ENCODE results near the gene BARHL1. TPM values are rescaled to one million over a fixed set of nuclear protein-coding genes. Genes with fewer than 3 reads are reported as not detected.

BARHL1 gene
- total and polyA plus RNA-seq, 8 donors = not detected

GRCh38 chr9:132594412-132594811 lies 12.0 kb downstream of the BARHL1 start:
- no peak for TF ChIP-seq POLR2A (IDR thresholded peaks at IDR 0.05)
- TF ChIP-seq CTCF (IDR thresholded peaks at IDR 0.05) = no peak
- no peak for TF ChIP-seq POLR2AphosphoS5 (IDR thresholded peaks at IDR 0.05)
- 94 to 96% (median 95%) methylated on average over 11 to 13 of the region's 13 CpGs for WGBS, 5 donors
- H3K4me3 ChIP-seq = no peak overlapping the region
- intact Hi-C loops (cut with DNase I; ENCODE audit: low total_unique reads) = no loop called here
- H3K36me3 ChIP-seq = peaks cover 14 to 65% (median 60%) of the 10 kb centered on the region in 4 donors
- H3K27me3 ChIP-seq = peaks cover 17 to 52% (median 26%) of the 10 kb centered on the region in 3 donors
- peaks cover 5 to 16% (median 11%) of the 10 kb centered on the region in 4 donors for H3K4me1 ChIP-seq
- H3K27ac ChIP-seq = no peak overlapping the region
- no peaks in the 10 kb centered on the region for H3K9me3 ChIP-seq
- DNase-seq = no peak

GRCh38 chr9:132595319-132595718 lies 12.9 kb downstream of the BARHL1 start:
- WGBS, 5 donors = 83 to 91% (median 89%) methylated on average over 6 of the region's 6 CpGs
- H3K4me3 ChIP-seq = no peak overlapping the region
- TF ChIP-seq POLR2AphosphoS5 (IDR thresholded peaks at IDR 0.05) = no peak
- TF ChIP-seq POLR2A (IDR thresholded peaks at IDR 0.05) = no peak
- no peak for TF ChIP-seq CTCF (IDR thresholded peaks at IDR 0.05)
- no peak for TF ChIP-seq EP300 (IDR thresholded peaks at IDR 0.05)
- peaks cover 0 to 7% (median 4%) of the 10 kb centered on the region in 4 donors for H3K4me1 ChIP-seq
- peaks cover 8 to 43% (median 17%) of the 10 kb centered on the region in 3 donors for H3K27me3 ChIP-seq
- H3K27ac ChIP-seq = no peak overlapping the region
- H3K36me3 ChIP-seq = peaks cover 14 to 75% (median 69%) of the 10 kb centered on the region in 4 donors
- DNase-seq = no peak
- no peaks in the 10 kb centered on the region for H3K9me3 ChIP-seq
- intact Hi-C loops (cut with DNase I; ENCODE audit: low total_unique reads) = no loop called here

GRCh38 chr9:132596200-132596599 lies 13.8 kb downstream of the BARHL1 start:
- Histone ChIP-seq H3K9me3 (no peaks in the 10 kb centered on the region), H3K27me3 (peaks cover 0 to 34% (median 8%) of the 10 kb centered on the region in 3 donors), H3K4me3 (no peak overlapping the region), H3K36me3 (peaks cover 20 to 83% (median 78%) of the 10 kb centered on the region in 4 donors), H3K27ac (no peak overlapping the region), H3K4me1 (no peaks in the 10 kb centered on the region)
- no peak for DNase-seq
- intact Hi-C loops (cut with DNase I; ENCODE audit: low total_unique reads) = no loop called here
- 69 to 81% (median 69%) methylated on average over 3 of the region's 3 CpGs for WGBS, 5 donors
- TF ChIP-seq CTCF (IDR thresholded peaks at IDR 0.05) = no peak
- no peak for TF ChIP-seq EP300 (IDR thresholded peaks at IDR 0.05)
- no peak for TF ChIP-seq POLR2AphosphoS5 (IDR thresholded peaks at IDR 0.05)
- TF ChIP-seq POLR2A (IDR thresholded peaks at IDR 0.05) = no peak

GRCh38 chr9:132597073-132597775 lies 14.8 kb downstream of the BARHL1 start:
- H3K4me3 ChIP-seq = no peak overlapping the region
- no peak for DNase-seq
- H3K27me3 ChIP-seq = peaks cover 0 to 24% (median 0%) of the 10 kb centered on the region in 3 donors
- no peaks in the 10 kb centered on the region for H3K9me3 ChIP-seq
- H3K4me1 ChIP-seq = no peaks in the 10 kb centered on the region
- intact Hi-C loops (cut with DNase I; ENCODE audit: low total_unique reads) = no loop called here
- 91 to 95% (median 94%) methylated on average over 16 of the region's 16 CpGs for WGBS, 5 donors
- TF ChIP-seq POLR2AphosphoS5 (IDR thresholded peaks at IDR 0.05) = no peak
- no peak for TF ChIP-seq EP300 (IDR thresholded peaks at IDR 0.05)
- no peak for TF ChIP-seq CTCF (IDR thresholded peaks at IDR 0.05)
- no peak for TF ChIP-seq POLR2A (IDR thresholded peaks at IDR 0.05)
- no peak overlapping the region for H3K27ac ChIP-seq
- peaks cover 25 to 94% (median 87%) of the 10 kb centered on the region in 4 donors for H3K36me3 ChIP-seq

All from stomach (tissue), 9 donors.